BLaER1 (cell line): Measurements from ENCODE around the gene SNX3.
"Not testable (repeated sequence)": the region's sequence is repeated elsewhere in the genome, so short reads cannot be mapped to it uniquely, and the experiment has no call there.

Source experiments
- H3K27ac ChIP-seq: shearing (Covaris generic); formaldehyde crosslinking; 2 replicates; pipeline ENCODE4 v1.8.1; 2022
- H3K27me3 ChIP-seq: shearing (Covaris generic); formaldehyde crosslinking; 2 replicates; pipeline ENCODE4 v1.8.1; 2022
- H3K36me3 ChIP-seq: shearing (Covaris generic); formaldehyde crosslinking; 2 replicates; pipeline ENCODE4 v1.8.1; 2022
- H3K4me1 ChIP-seq: shearing (Covaris generic); formaldehyde crosslinking; 2 replicates; pipeline ENCODE4 v1.8.1; 2022
- H3K4me2 ChIP-seq: shearing (Covaris generic); formaldehyde crosslinking; 2 replicates; pipeline ENCODE4 v1.8.1; 2022
- H3K4me3 ChIP-seq: shearing (Covaris generic); formaldehyde crosslinking; 2 replicates; pipeline ENCODE4 v1.8.1; 2022
- H3K9ac ChIP-seq: shearing (Covaris generic); formaldehyde crosslinking; 2 replicates; pipeline ENCODE4 v1.8.1; 2022
- H3K9me3 ChIP-seq: shearing (Covaris generic); formaldehyde crosslinking; 2 replicates; pipeline ENCODE4 v1.8.1; 2022
- H4K20me1 ChIP-seq: shearing (Covaris generic); formaldehyde crosslinking; 2 replicates; pipeline ENCODE4 v1.8.1; 2022
- Cebpa-rat ChIP-seq: shearing (Covaris generic); IDR thresholded peaks from 2 replicates; pipeline ENCODE4 v1.8.1; 2022

The SNX3 gene

DNA sequence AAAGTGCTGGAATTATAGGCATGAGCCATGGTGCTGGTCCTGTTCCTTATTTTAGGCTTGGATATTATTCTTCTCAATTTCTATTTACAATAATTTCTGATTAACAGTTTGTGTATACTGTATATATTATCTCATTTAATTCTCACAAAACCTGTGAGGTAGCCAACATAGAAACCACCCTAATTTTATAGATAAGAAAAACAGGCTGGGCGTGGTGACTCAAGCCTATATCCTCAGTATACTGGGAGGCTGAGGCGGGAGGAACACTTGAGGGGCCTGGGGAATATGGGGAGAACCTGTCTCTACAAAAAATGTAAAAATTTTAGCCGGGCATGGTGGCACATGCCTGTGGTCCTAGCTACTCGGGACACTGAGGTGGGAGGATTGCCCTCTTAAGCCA lies 30.3 kb upstream of the SNX3 start:
- no peak overlapping the region for H3K9ac ChIP-seq
- H3K27ac ChIP-seq, result no peak overlapping the region
- TF ChIP-seq Cebpa-rat, result no peak
- no peak overlapping the region for H3K4me3 ChIP-seq
- H4K20me1 ChIP-seq, result no peaks in the 10 kb centered on the region
- H3K9me3 ChIP-seq, result no peaks in the 10 kb centered on the region
- peaks cover 16% of the 10 kb centered on the region for H3K4me1 ChIP-seq
- H3K4me2 ChIP-seq, result no peak overlapping the region
- no peaks in the 10 kb centered on the region for H3K27me3 ChIP-seq
- no peaks in the 10 kb centered on the region for H3K36me3 ChIP-seq

DNA sequence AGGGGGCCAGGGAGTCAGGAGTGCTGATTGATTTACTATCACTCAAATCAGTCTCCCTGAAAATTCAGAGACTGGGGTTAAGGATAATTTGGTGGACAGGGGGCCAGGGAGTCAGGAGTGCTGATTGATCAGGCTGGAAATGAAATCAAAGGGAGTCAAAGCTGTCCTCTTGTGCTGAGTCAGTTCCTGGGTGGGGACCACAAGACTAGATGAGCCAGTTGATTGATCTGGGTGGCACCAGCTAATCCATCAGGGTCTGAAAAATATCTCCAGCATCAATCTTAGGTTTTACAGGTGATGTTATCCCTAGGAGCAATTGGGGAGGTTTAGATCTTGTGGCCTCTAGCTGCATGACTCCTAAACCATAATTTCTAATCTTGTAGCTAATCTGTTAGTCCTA lies 27.9 kb upstream of the SNX3 start:
- Histone ChIP-seq H3K4me2 (no peak overlapping the region), H3K4me3 (no peak overlapping the region), H4K20me1 (no peaks in the 10 kb centered on the region), H3K27me3 (no peaks in the 10 kb centered on the region), H3K36me3 (no peaks in the 10 kb centered on the region), H3K9me3 (no peaks in the 10 kb centered on the region), H3K9ac (no peak overlapping the region), H3K4me1 (peaks cover 2% of the 10 kb centered on the region), H3K27ac (no peak overlapping the region)
- TF ChIP-seq Cebpa-rat, result no peak

DNA sequence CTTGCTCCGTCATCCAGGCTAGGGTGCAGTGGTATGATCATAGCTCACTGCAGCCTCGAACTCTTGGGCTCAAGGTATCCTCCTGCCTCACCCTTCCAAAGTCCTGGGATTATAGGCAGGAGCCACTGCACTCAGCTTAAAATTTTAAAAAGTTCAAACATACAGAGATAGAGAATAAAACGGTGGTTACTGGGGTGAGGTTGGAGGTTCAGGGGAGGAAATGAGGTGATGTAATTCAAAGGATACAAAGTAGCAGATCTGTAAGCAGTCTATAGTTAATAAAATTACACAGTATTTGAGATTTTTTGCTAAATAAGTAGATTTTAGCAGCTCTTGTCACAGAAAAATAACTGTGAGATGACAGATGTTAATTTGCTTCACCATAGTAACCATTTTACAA lies 26.5 kb upstream of the SNX3 start:
- Histone ChIP-seq H3K4me1 (no peaks in the 10 kb centered on the region), H3K27me3 (no peaks in the 10 kb centered on the region), H3K27ac (no peak overlapping the region), H3K36me3 (no peaks in the 10 kb centered on the region), H3K4me3 (no peak overlapping the region), H3K9me3 (no peaks in the 10 kb centered on the region), H4K20me1 (no peaks in the 10 kb centered on the region), H3K4me2 (no peak overlapping the region), H3K9ac (no peak overlapping the region)
- TF ChIP-seq Cebpa-rat, result no peak

DNA sequence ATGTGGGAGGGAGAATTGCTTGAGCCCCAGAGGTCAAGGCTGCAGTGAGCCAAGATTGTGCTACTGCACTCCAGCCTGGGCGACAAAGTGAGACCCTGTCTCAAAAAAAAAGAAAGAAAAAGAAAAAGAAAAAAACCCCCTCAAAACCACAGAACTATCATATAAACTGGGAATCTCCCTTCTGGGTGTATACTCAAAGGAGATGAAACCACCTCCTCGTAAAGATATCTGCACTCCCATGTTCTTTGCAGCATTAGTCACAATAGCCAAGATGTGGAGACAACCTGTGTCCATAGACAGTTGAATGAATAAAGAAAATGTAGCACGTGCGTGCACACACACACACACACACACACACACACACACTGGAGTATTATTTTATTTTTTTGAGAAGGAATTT lies 25.5 kb upstream of the SNX3 start:
- Histone ChIP-seq H3K9me3 (no peaks in the 10 kb centered on the region), H4K20me1 (no peaks in the 10 kb centered on the region), H3K27ac (no peak overlapping the region), H3K27me3 (no peaks in the 10 kb centered on the region), H3K36me3 (no peaks in the 10 kb centered on the region), H3K4me1 (no peaks in the 10 kb centered on the region), H3K4me2 (no peak overlapping the region), H3K4me3 (no peak overlapping the region), H3K9ac (no peak overlapping the region)
- no peak for TF ChIP-seq Cebpa-rat

DNA sequence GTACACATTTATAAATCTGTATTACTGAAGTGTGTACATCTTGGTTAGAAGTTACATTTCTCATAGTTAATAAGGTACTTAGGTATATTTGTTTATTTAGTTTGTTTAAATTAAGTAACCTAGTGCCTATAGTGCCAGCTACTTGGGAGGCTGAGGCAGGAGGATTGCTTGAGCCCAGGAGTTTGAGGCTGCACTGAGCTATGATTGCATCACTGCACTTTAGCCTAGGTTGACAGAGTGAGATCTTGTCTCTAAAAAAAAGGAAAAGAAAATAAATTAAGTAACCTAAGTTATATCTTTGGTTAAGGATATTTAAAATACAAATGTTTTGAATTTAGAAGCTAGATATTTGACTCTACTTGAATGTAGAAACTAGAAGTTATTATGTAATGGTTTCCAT lies 24.5 kb upstream of the SNX3 start:
- H3K27ac ChIP-seq, result no peak overlapping the region
- no peak overlapping the region for H3K4me3 ChIP-seq
- no peak overlapping the region for H3K9ac ChIP-seq
- H3K27me3 ChIP-seq, result no peaks in the 10 kb centered on the region
- no peaks in the 10 kb centered on the region for H3K36me3 ChIP-seq
- H3K4me2 ChIP-seq, result no peak overlapping the region
- H3K4me1 ChIP-seq, result no peaks in the 10 kb centered on the region
- H4K20me1 ChIP-seq, result no peaks in the 10 kb centered on the region
- no peak for TF ChIP-seq Cebpa-rat
- no peaks in the 10 kb centered on the region for H3K9me3 ChIP-seq

DNA sequence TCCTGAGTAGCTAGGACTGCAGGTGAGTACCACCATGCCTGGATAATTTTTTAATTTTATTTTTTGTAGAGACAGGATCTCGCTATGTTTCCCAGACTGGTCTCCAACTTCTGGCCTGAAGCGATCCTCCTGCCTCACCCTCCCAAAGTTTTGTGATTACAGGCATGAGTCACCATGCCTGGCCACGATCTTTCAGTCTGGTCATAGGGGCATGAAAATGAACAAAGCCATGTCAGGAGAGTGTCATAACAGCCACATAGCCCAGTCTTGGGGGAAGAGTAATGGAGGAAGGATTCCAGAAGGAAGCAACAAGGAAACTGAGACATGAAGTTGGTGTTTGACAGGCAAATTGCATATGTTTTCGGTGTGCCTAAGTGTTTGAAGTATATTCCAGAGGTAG lies 17.0 kb upstream of the SNX3 start:
- H3K27ac ChIP-seq, result no peak overlapping the region
- no peak overlapping the region for H3K4me2 ChIP-seq
- no peaks in the 10 kb centered on the region for H4K20me1 ChIP-seq
- no peaks in the 10 kb centered on the region for H3K27me3 ChIP-seq
- no peak for TF ChIP-seq Cebpa-rat
- H3K9ac ChIP-seq, result no peak overlapping the region
- no peaks in the 10 kb centered on the region for H3K36me3 ChIP-seq
- no peaks in the 10 kb centered on the region for H3K4me1 ChIP-seq
- no peak overlapping the region for H3K4me3 ChIP-seq
- H3K9me3 ChIP-seq, result no peaks in the 10 kb centered on the region

DNA sequence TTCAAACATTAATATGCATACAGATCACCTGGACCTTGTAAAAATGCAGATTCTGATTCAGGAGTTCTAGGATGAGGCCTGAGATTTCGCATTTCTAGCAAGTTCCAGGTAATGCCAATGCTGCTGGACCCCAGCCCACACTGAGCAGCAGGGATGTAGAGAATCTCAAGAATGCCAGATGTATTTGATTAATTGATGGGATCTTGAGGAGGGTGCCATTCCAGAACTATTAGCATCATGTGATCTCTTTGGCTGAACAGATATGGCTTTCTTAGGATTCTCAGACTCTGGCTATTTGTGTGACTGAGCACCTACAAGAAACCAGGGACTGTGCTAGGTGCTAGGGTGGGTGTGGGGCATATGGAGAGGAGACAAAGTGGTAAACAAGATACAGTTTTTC lies 16.5 kb upstream of the SNX3 start:
- Histone ChIP-seq H4K20me1 (no peaks in the 10 kb centered on the region), H3K4me2 (no peak overlapping the region), H3K4me1 (no peaks in the 10 kb centered on the region), H3K4me3 (no peak overlapping the region), H3K9me3 (no peaks in the 10 kb centered on the region), H3K36me3 (no peaks in the 10 kb centered on the region), H3K27me3 (no peaks in the 10 kb centered on the region), H3K27ac (no peak overlapping the region), H3K9ac (no peak overlapping the region)
- TF ChIP-seq Cebpa-rat, result no peak

DNA sequence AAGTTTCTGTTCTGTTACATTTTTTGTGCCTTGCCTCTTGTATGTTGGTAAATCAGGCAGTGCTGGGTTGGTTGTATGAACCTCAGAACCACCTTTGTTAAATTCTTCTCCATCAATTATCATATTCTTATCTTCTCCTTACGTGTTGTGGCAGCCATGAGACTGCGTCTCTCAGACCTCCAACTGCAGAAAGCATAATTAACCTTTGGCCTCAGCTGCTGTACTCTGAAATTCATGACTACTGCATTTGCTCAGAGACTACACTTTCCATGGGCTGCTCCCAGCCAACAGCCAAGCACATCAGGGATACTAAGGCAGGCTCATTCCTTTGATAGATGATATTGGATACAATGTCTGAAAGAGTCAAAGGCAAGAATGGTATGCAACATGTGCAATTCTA lies 15.1 kb upstream of the SNX3 start:
- Histone ChIP-seq H3K36me3 (no peaks in the 10 kb centered on the region), H3K27ac (no peak overlapping the region), H3K27me3 (no peaks in the 10 kb centered on the region), H3K9ac (no peak overlapping the region), H4K20me1 (no peaks in the 10 kb centered on the region), H3K4me3 (no peak overlapping the region), H3K9me3 (no peaks in the 10 kb centered on the region), H3K4me1 (no peaks in the 10 kb centered on the region), H3K4me2 (no peak overlapping the region)
- no peak for TF ChIP-seq Cebpa-rat

DNA sequence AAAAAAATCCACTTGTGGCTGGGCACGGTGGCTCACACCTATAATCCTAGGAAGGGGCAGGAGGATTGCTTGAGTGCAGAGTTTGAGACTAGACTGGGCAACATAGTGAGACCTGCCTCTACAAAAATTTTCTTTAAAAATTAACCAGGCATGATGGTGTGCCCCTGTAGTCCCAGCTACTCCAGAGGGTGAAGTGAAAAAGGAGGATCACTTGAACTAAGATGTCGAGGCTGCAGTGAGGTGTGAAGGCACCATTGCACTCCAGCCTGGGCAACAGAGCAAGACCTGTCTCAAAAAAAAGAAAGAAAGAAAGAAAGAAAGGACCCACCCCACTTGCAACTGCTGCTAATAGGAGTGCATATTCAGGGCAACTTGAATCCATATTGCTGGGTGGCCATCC lies 13.7 kb upstream of the SNX3 start:
- no peak overlapping the region for H3K4me2 ChIP-seq
- no peak for TF ChIP-seq Cebpa-rat
- H3K4me1 ChIP-seq, result no peaks in the 10 kb centered on the region
- no peaks in the 10 kb centered on the region for H4K20me1 ChIP-seq
- H3K27ac ChIP-seq, result no peak overlapping the region
- H3K9me3 ChIP-seq, result no peaks in the 10 kb centered on the region
- no peaks in the 10 kb centered on the region for H3K36me3 ChIP-seq
- H3K9ac ChIP-seq, result no peak overlapping the region
- H3K4me3 ChIP-seq, result no peak overlapping the region
- H3K27me3 ChIP-seq, result no peaks in the 10 kb centered on the region

DNA sequence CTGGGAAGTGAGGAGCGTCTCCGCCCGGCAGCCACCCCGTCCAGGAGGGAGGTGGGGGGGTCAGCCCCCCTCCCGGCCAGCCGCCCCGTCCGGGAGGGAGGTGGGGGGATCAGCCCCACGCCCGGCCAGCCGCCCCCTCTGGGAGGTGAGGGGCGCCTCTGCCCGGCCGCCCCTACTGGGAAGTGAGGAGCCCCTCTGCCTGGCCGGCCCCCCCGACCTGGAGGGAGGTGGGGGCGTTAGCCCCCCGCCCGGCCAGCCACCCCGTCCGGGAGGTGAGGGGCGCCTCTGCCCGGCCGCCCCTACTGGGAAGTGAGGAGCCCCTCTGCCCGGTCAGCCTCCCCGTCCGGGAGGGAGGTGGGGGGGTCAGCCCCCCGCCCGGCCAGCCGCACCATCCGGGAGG lies 9.1 kb upstream of the SNX3 start:
- H3K4me2 ChIP-seq, H3K9me3 ChIP-seq, H3K27ac ChIP-seq, H3K9ac ChIP-seq, H3K27me3 ChIP-seq, H3K4me3 ChIP-seq, H4K20me1 ChIP-seq, H3K4me1 ChIP-seq, H3K36me3 ChIP-seq: not testable (repeated sequence)

DNA sequence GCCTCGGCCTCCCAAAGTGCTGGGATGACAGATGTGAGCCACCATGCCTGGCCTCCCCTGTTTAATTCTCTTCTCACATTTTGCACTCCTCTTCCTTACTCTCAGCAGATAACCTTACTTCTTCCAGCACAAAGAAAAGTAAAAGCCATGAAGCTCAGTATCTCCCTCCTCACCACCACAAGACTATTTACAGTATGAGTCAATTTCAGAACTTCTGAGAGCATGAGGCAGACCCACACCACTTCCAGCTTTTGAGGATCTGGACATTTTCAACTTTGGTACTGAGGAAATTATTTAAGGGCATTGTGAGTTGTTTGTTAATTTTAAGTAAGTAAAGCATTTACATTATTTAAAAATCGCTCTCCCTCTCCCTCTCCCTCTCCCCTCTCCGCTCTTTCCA lies 8.0 kb upstream of the SNX3 start:
- no peak overlapping the region for H3K4me3 ChIP-seq
- no peaks in the 10 kb centered on the region for H4K20me1 ChIP-seq
- H3K4me1 ChIP-seq, result no peaks in the 10 kb centered on the region
- no peaks in the 10 kb centered on the region for H3K9me3 ChIP-seq
- no peak overlapping the region for H3K27ac ChIP-seq
- H3K4me2 ChIP-seq, result no peak overlapping the region
- no peaks in the 10 kb centered on the region for H3K27me3 ChIP-seq
- no peaks in the 10 kb centered on the region for H3K36me3 ChIP-seq
- TF ChIP-seq Cebpa-rat, result no peak
- no peak overlapping the region for H3K9ac ChIP-seq
